HG03457 (cell line): ENCODE measurements around the gene LMO3.

ENCODE experiments used
- ATAC-seq: cut with Tn5 transposase; IDR thresholded peaks from one replicate; pipeline ENCODE4 v1.9.1; 2021; ENCODE audit warnings: moderate number of reproducible peaks; ENCODE audit not compliant: unreplicated experiment

LMO3 gene

GRCh38 chr12:16606117-16606200 lies at the start of gene LMO3:
Gene LMO3, minus strand, starts transcription at chr12:16606162. Its CDS starts 5,302 bp downstream, at chr12:16600860.
- ATAC-seq = no peak

DNA sequence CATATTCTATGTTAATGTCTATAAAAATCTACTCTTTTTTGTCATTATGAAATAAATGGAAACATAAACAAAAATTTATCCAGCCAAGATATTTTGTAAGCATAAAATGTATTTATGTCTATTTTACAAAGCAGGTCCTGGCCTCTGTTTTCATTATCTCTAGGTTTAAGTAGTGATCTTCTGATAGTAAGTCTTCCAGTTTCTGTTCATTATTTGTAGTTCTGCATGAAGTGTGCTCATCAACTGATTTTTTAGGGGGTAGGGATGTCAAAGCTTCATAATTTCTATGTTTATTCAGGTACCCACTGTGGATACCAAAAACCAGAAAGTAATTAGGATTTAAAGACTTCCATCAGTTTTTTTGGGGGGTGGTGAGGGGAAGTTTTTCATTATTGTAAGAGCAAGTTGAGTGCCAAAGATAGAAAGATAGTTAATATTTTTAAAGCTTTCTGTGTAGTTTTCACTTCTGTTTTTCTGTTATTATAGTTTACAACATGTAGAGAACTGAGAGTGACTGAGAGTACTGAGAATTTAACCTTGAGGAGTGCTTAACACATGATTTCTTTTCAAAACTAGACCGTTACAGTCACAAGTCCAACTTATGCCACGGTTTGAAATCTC lies 30.6 kb upstream of the LMO3 start:
- ATAC-seq = peak; percentile 91

GRCh38 chr12:16634786-16635185 lies 28.8 kb upstream of the LMO3 start:
- ATAC-seq = no peak

DNA sequence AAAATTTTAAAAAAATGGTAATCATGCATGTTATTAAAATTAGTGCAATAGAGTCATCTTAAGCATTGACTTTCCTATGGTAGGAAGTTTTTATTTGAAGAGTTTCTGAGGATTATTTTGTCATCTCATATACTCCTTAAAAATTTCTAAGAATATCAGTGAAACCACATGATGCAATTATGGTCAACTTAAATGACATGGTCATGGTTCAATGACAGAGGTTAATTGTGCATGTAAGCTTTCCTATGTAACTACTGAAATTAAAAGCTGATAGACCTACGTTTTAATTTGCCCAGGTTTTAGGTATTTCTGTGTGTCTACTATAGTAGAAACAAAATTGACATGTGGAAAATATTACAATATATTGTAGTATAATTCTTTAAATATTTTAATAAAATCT lies 21.0 kb upstream of the LMO3 start:
- no peak for ATAC-seq

DNA sequence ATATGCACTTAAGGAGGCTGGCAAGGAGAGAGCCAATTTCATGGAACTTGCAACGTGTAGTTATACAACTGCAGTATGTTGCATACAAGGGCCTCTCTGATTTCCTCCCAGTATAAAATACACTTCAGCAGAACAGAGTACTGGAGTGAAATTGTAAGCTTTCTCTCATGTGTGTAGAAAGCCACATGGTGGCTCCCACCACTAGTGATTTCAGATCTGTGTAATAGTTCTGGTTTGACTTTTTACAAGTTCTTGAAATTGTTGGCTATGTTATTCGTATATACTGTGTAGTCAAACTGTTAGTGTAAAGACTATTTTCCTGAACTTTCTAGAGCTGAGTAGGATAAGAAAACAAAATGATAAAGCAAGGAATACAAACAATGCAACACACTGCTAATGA lies 16.4 kb upstream of the LMO3 start:
- no peak for ATAC-seq

- ATAC-seq = no peak
Observed at GRCh38 chr12:16619537-16619936, 13.6 kb upstream of the LMO3 start.

- no peak for ATAC-seq
Observed at GRCh38 chr12:16618256-16618655, 12.3 kb upstream of the LMO3 start.

DNA sequence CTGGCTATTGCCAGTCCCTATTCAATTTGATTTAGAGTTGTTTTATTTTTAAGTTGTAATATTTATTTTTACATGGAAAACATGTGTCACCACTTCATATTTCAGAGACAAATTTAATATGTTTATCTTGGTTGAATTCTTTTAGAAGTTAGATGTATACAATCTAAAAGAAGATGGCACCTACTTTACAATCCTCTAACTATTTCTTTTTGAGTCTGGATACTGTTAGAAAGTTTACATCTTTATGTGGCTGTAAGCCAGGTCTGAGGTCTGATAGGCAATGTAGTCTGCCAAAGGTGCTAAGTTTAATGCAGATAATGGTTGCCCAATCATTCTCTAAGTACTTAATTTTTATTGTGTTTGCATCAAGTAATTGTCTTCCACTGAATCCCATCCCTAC lies 7.2 kb upstream of the LMO3 start:
- ATAC-seq = no peak

- no peak for ATAC-seq
Observed at GRCh38 chr12:16612647-16613046, 6.7 kb upstream of the LMO3 start.

DNA sequence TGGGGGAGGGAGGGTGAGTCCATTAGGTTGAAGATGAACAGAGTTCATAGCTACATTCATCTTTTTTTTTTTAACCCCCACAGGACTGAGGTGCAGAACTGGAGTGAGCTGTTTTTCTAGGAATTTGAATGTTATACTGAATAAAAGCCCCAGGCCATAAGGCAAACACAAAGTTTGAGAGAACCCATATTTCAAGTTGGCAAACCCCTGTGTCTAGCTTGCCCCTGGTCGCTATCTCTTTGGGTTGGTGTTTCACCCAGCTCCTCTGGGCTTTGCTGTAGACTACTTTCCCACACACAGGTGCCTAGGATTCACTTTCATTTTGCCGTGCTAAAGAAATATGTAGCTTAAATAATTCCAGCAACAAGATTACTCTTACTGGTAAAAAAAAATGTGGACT lies 5.2 kb upstream of the LMO3 start:
- peak; percentile 53 for ATAC-seq

DNA sequence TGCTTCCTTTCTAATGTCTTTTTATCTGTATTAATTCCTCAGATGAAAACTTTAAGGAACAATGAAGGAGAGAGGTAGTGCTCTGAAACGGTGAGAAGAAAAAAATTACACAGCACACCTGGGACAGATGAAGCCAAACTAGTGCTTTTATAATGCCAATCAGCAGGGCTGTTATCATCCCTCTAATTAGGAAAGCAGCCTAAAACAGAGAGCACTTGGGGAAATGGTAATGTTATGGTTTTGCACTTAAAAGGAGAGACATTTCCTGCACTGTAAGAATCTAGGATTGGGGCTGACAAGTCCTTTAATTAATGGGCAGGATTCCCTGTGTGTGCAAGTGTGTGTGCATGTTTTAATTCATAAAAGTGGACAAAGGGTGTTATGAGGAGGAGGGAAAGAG lies 4.8 kb upstream of the LMO3 start:
- ATAC-seq = no peak

DNA sequence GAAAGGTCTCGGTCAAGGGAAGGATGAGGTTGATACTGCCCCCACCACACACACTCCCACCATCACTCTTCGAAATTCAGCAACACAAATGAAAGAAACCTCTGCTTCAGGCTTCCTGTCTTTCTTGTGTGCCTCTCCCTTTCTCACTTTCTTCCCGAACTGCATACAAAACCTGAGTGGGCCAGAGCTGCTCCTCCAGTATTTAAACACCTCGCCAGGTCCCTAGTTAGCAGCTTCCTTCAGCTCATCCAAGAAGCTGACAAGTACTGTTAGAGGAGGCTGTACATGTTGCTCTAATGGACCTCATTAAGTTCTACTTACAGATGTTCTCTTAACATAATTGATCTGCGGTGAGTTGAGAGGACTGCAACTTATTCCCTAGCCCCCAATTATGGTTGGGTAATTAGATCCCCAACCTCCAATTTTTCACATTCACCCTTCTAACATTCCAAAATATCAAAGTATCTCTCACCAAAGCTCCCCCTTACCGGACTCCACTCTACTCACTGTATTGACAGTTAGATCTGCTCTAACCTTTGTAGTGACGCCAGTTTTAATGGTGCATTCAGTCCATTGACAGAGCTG lies 4.1 kb upstream of the LMO3 start:
- no peak for ATAC-seq

GRCh38 chr12:16608946-16609539 lies 3.1 kb upstream of the LMO3 start:
- no peak for ATAC-seq

DNA sequence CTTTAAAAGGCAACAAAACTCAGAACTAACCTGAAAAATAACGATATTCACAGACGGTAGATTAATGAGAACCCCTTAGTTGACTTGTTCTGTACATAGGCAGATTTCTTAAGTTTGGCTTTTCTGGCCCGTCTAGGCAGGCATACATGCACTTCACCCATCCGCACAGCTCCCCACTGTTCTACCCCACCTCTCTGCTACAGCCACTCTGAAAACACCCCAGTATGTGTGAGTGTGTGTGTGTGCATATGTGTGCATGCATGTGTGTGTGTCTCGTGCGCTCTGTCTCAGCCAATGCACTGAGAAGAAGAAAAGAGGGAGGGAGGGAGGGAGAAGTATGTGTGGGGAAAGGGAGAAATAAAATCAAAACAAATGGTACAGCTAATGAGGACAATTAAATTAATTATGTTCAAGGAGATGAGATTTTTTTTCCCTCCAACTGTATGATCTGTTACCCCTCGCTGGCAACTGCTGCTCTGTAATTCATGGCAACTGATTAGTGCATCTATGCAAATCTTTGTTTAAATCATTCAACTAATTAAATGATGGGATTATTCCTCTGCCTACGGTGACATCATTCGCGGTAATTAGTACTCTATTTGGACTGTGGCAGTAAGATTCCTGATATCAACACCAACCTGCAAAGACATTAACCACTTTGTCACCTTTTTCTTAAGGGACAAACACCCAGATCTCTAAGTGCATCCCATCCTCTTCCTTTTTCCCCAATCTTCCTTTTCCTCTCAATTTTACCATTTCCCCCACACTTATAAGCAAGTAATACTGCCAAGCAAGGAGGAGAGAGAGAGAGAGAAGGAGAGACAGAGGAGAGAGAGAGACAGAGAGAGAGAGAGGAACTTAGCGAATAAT lies 2.2 kb upstream of the LMO3 start:
- no peak for ATAC-seq

GRCh38 chr12:16606991-16607390 lies 1.0 kb upstream of the LMO3 start:
- ATAC-seq = no peak

- ATAC-seq = peak; percentile 32
Observed at GRCh38 chr12:16606201-16606849, 363 bp upstream of the LMO3 start.

DNA sequence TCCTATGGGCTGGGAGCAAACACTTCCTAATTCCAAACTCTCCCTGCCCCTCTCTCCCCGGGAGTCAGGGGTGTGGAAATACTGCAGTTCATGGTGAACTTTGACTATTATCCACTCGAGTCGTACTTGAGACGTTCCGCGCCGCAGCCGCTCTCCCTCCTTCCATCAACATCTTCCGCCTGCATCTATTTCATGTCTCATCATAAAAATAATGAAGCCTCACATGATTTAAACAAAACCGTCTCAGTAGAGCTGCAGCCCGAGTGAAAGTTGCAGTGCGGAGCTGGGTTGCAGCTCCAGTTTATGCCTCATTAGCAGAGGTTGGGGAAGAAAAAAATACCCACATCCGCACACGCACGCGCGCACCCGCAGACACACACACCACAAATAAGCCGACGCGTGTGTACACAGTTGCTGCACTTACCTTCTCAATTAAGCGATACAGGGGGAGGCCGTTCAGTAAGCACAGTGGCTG lies 283 bp downstream of the LMO3 start:
- ATAC-seq = no peak

DNA sequence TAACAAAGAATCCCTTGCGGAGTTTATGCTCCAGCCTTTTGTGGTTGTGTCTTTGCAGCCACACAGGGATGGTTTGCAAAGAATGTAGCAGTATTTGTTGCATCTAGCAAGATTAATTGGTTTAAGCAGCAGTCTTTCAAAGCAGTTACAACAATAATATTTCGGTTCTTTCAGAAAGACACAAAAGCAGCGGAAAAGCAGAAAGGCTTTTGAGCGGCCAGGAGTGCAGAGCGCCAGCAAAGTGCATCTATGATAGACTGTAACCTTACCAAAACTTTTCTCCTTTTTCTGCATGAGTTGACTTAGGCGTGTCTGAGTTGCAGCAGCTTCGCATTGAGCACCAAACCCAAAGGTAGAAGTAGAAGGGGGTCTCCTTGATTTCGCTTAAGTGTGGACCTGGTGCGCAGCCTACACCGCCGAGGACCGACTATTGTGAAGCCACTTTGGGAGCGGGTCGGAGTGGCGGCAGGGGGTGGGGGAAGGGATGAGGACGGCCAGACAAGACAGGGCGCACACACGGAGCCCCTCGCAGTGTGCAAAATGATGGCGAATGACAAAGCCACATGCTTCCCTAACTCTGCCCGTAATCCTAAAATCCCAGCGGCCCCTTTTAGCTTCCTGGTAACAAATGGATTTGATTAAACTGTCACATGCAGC lies 1.2 kb downstream of the LMO3 start:
- no peak for ATAC-seq

- ATAC-seq = no peak
Observed at GRCh38 chr12:16603916-16604575, 1.9 kb downstream of the LMO3 start.

DNA sequence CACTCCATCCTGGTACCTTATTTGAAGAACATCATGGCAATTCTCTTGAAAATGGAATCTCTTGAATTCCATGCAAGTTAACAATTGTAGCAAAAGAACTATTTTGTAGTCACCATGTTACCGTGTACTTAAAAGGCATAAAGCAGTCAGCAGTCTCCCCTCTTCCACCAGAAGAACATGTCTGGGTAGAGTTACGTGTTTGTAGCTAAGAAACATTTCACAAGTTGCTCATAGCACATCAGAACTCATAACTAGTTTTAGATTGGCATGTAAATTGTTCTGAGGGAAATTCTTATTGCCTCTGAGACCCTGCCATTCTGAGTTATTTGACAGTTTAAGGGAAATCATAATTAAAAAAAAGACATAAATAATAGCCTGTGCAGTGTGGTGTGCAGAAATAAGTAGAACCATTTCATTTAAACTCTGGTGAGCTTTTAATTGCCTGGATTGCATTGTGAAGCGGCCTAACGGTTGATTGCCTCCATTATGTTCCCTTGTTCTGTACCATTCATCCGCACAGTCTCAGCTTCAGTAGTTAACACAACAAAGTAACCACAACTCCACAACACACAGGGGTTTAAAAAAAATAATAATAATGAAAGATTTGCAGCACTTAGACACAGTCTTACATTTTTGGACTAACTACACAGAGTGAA lies 2.6 kb downstream of the LMO3 start:
- ATAC-seq = no peak
